Neural crest cell (in vitro differentiated cells): ENCODE results near the gene MYOC. TPM values are rescaled to one million over a fixed set of nuclear protein-coding genes. Genes with fewer than 3 reads are reported as not detected.
"Not testable (repeated sequence)": the region's sequence is repeated elsewhere in the genome, so short reads cannot be mapped to it uniquely, and the experiment has no call there.

Experiments
- DNase-seq: peaks from one replicate; pipeline ENCODE4 v3.0.0; 2021; ENCODE audit warnings: low read depth, mixed read lengths, low spot score
- H3K27ac Mint-ChIP-seq: one replicate; pipeline ENCODE4 v1.8.0; 2021; ENCODE audit warnings: mild to moderate bottlenecking, mixed read lengths; ENCODE audit not compliant: unreplicated experiment
- H3K27me3 Mint-ChIP-seq: 2 replicates; pipeline ENCODE4 v1.8.0; 2021; ENCODE audit warnings: low read depth, mild to moderate bottlenecking, mixed read lengths
- H3K36me3 Mint-ChIP-seq: 2 replicates; pipeline ENCODE4 v1.8.0; 2021; ENCODE audit warnings: low read depth, mild to moderate bottlenecking, mixed read lengths
- H3K4me1 Mint-ChIP-seq: 2 replicates; pipeline ENCODE4 v1.8.0; 2021; ENCODE audit warnings: mixed read lengths
- H3K4me3 Mint-ChIP-seq: one replicate; pipeline ENCODE4 v1.8.0; 2021; ENCODE audit warnings: mild to moderate bottlenecking, mixed read lengths
- H3K9me3 Mint-ChIP-seq: 2 replicates; pipeline ENCODE4 v1.8.0; 2021; ENCODE audit warnings: mixed read lengths
- CTCF ChIP-seq: fragments of 200-600 bp; sonication (generic); conservative IDR thresholded peaks from 2 replicates; pipeline ENCODE4 v1.5.0; 2021; ENCODE audit warnings: antibody characterized with exemption, mild to moderate bottlenecking
- total RNA-seq: library from RNA; stranded (reverse); gene quantifications from 2 replicates; pipeline ENCODE4 v1.2.1, GENCODE V29; 2021

Gene MYOC
- total RNA-seq, 1 donor from 2014 or later = not detected

GRCh38 chr1:171623651-171624331 is 28.7 kb downstream of the MYOC start:
- H3K4me3 Mint-ChIP-seq = no peak overlapping the region
- no peak for DNase-seq
- H3K4me1 Mint-ChIP-seq = no peaks in the 10 kb centered on the region
- no peak overlapping the region for H3K27ac Mint-ChIP-seq
- H3K36me3 Mint-ChIP-seq = no peaks in the 10 kb centered on the region
- H3K27me3 Mint-ChIP-seq = no peaks in the 10 kb centered on the region
- no peak for TF ChIP-seq CTCF
- peaks cover 3% of the 10 kb centered on the region for H3K9me3 Mint-ChIP-seq

- no peaks in the 10 kb centered on the region for H3K4me1 Mint-ChIP-seq
- H3K27ac Mint-ChIP-seq = no peak within 1 kb of the TSS
- no peaks in the 10 kb centered on the region for H3K36me3 Mint-ChIP-seq
- DNase-seq = no peak
- no peak for TF ChIP-seq CTCF
- no peaks in the 10 kb centered on the region for H3K27me3 Mint-ChIP-seq
- H3K9me3 Mint-ChIP-seq = peaks cover 3% of the 10 kb centered on the region
- H3K4me3 Mint-ChIP-seq = no peak within 1 kb of the TSS
Observed at GRCh38 chr1:171622152-171622462, 30.4 kb downstream of the MYOC start, which contains the start of gene MYOCOS. MYOCOS (plus strand) TSS chr1:171622243; CDS start chr1:171623884, 1,641 bp downstream.

- Mint-ChIP-seq H3K4me3 (no peak overlapping the region), H3K4me1 (no peaks in the 10 kb centered on the region), H3K27me3 (no peaks in the 10 kb centered on the region), H3K9me3 (peaks cover 3% of the 10 kb centered on the region), H3K36me3 (no peaks in the 10 kb centered on the region), H3K27ac (no peak overlapping the region)
- TF ChIP-seq CTCF = no peak
- DNase-seq = no peak
Observed at GRCh38 chr1:171616586-171616985, 35.9 kb downstream of the MYOC start.

GRCh38 chr1:171615122-171615906 is 37.2 kb downstream of the MYOC start:
- not testable (repeated sequence) for H3K4me1 Mint-ChIP-seq, DNase-seq, H3K36me3 Mint-ChIP-seq, H3K27ac Mint-ChIP-seq, H3K4me3 Mint-ChIP-seq, H3K27me3 Mint-ChIP-seq, H3K9me3 Mint-ChIP-seq

GRCh38 chr1:171613282-171613681 is 39.2 kb downstream of the MYOC start:
- no peaks in the 10 kb centered on the region for H3K36me3 Mint-ChIP-seq
- no peaks in the 10 kb centered on the region for H3K27me3 Mint-ChIP-seq
- H3K4me3 Mint-ChIP-seq = no peak overlapping the region
- H3K27ac Mint-ChIP-seq = no peak overlapping the region
- no peak for TF ChIP-seq CTCF
- no peaks in the 10 kb centered on the region for H3K4me1 Mint-ChIP-seq
- no peak for DNase-seq
- no peaks in the 10 kb centered on the region for H3K9me3 Mint-ChIP-seq

GRCh38 chr1:171611306-171611705 is 41.2 kb downstream of the MYOC start:
- no peaks in the 10 kb centered on the region for H3K27me3 Mint-ChIP-seq
- no peaks in the 10 kb centered on the region for H3K9me3 Mint-ChIP-seq
- no peak for DNase-seq
- TF ChIP-seq CTCF = no peak
- H3K36me3 Mint-ChIP-seq = no peaks in the 10 kb centered on the region
- H3K4me3 Mint-ChIP-seq = no peak overlapping the region
- no peak overlapping the region for H3K27ac Mint-ChIP-seq
- no peaks in the 10 kb centered on the region for H3K4me1 Mint-ChIP-seq
